GM04504 (cell line): ENCODE data around the gene ILK.
A peak's percentile ranks its signal among the peaks of the same experiment; 100 is the strongest.

Experiments
- DNase-seq: peaks from one replicate; pipeline ENCODE4 v3.0.0-alpha.2; 2012; ENCODE audit warnings: low read depth

The ILK gene

GRCh38 chr11:6603287-6604080 lies at the start of gene ILK, which contains the start of gene RRP8:
TSS of gene ILK (plus strand) at chr11:6603774. CDS start at chr11:6604272, 498 bp downstream.
TSS of gene RRP8 (minus strand) at chr11:6603616. CDS start at chr11:6603502, 114 bp downstream.
- peak; percentile 69 for DNase-seq

GRCh38 chr11:6554828-6555706 lies 48.5 kb upstream of the ILK start:
- no peak for DNase-seq

DNA sequence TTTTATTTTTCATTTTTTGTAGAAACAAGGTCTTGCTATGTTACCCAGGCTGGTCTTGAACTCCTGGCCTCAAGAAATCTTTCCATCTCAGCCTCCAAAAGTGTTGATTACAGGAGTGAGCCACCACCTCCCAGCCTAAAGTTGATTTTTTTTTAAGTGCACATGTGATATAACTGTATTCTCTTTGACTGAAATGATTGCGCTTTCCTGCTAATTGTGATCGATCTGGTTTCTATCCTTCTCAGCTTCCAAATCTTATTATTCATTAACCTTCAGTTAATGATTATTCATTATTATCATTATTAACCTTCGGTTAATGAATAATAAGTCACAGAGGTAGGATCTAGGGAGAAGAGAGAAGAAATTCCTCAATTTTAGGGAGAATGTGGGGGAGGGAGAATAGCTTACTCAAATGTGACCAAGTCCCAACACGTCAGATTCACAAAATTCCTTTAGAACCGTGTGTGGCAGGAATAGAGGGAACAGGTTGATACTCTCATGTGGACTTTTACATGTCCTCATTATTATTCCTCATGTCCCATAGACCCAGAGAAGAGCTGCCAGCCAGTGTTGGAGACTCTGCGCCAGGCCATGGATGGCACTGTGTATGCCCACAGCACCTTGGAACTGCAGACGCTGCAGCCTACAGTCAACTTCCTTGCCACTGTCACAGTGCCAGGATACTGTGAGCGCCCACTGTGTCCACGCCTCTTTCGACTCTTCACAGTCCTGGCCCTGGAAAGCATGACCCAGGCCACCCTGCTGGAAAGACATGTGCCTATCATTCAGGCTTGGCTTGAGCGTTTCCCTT lies 47.2 kb upstream of the ILK start:
- no peak for DNase-seq

- DNase-seq = no peak
Measured at GRCh38 chr11:6557063-6557462, 46.5 kb upstream of the ILK start.

DNA sequence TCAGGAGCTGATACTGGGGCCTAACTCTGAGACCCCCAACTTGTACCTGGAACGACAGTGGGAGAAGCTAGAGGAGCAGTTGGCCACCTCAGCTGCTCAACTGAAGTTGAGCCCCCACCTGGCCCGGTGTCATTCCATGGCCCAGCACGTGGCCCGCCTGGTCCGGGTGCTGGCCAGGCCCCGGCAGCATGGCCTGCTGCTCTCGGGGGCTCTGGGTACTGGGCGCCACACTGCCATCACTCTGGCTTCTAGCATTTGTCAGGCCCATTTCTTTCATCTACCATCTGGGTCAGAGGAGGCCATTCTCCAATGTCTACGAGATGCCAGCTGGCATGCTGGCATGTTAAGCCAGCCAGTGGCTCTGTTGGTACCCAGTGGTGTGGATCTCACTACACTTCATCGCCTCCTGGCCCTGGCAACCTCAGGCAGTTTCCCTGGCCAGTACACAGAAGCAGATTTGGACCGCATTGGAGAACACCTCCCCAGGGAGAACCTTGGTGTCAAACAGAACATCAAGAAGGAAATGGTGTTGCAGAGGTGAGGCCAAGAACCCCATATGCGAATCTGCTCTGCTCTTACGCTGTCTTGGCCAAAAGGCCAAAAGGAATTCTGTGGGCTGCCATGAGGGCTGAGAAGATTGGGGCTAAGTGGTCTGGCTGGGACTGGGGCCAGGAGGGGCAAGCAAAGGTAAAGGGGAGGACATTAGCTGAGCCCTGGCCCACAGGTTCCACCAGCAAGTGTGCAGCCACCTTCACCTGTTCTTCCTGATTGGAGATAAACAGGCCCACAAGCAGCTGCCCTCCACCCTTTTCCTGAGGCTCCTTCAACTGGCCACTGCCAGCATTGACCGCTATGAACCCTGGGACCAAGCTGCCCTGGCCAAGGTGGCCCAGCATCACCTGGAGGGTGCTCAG lies 45.6 kb upstream of the ILK start:
- no peak for DNase-seq

DNA sequence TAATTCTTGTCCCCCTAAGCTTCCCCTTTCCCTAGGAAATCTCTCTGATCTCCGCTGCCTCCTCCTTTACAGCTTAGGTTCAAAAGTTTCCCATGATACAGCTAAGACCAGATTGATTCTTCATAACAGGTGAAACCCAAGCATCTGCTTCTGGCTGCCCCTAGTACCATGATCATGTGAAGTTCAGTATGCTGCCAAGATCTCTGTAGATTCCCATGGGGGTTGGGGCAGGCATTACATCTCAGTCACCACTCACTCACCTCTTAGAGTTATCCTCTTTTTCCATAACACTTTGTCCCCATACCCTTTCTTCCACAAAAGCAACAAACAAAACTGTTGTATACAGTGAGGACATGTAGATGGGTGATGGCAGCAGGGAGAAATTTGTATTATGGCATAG lies 44.2 kb upstream of the ILK start:
- no peak for DNase-seq

DNA sequence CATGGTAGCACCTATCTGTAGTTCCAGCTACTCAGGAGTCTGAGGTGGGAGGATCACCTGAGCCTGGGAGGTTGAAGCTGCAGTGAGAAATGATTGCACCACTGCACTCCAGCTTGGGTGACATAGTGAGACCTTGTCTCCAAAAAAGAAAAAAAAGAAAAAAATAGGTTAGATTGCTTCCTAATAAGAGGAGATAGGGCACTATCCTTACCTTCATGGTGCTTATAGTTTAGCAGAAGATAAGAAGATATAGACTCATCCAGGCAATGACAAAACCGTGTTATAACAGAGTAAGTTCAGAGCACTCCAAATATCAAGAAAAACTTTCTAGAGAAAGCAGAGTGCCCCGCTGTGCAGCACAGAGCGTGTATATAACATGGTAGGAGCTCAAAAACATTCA lies 42.3 kb upstream of the ILK start:
- no peak for DNase-seq

DNA sequence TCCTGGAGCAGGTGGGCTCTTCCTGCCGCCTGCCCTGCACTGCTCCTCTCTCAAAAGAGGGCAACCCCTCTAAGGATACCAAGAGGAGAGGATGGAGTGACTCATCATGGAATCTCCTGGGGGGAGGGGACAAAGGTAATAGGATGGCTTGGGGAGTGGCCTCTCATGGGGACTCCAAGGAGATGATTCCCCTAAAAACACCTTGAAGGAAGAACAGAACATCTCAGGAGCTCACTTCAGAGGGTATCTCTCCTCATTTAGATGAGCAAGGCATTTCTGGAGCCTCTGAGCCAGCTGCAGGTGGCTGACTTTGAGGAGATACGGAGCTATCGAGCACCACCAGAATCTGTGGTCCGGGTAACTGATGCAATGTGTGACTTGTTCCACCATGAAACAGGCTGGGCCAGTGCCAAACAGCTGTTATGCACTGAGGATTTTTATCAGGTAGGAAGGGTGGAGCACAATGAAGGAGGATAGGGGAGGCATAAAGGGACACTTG lies 40.4 kb upstream of the ILK start:
- no peak for DNase-seq

GRCh38 chr11:6563667-6564066 lies 39.9 kb upstream of the ILK start:
- no peak for DNase-seq

DNA sequence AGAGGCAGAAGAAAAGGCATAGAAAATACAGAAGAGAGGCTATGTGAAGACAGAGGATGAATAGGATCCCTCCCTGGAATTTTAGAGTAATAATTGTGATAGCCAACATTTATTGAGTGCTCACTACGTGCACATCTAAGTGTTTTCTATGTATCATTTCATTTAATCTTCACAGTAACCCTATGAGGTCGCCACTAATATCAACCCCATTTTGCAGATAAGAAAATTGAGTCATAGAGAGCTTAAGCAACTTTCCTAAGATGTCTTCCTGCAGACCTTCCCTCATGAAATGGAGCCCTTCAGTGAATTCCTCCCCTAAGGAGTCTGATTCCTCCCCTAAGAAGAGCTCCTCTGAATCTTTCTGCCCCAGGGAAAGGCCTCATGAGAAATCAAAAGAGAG lies 38.2 kb upstream of the ILK start:
- DNase-seq = no peak

DNA sequence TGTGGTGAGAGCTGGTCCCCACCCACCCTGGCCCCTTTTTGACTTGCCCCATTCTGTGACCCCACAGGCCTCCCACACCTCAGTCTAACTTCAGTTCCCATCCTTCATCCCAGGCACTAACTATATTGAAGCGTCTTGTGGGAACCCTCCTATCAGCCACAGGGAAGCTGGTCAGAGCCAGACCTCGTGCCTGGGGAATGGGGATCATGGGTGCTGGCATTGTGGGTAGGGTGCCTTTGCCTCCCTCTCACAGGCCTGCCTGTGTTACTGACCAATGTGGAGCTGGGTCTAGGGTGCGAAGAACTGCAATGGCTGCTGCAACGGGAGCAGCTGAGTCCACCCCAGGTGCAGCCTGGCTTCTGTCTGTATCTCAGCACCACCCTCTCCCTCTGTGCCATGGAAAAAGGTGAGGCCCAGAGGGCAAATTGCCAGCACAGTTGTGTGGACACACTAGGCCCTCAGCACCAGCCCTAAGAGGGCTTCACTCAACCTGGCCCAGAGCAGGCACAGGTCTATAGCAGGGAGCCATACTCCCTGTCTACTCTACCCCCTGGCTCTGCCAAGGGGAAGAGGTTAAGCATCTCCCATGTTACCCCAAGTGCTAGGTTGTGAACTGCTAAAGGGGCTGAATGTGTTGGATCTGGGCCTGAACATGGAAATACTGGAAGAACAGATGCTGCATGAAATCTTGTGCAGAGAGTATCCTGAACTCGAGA lies 37.4 kb upstream of the ILK start:
- DNase-seq = no peak

DNA sequence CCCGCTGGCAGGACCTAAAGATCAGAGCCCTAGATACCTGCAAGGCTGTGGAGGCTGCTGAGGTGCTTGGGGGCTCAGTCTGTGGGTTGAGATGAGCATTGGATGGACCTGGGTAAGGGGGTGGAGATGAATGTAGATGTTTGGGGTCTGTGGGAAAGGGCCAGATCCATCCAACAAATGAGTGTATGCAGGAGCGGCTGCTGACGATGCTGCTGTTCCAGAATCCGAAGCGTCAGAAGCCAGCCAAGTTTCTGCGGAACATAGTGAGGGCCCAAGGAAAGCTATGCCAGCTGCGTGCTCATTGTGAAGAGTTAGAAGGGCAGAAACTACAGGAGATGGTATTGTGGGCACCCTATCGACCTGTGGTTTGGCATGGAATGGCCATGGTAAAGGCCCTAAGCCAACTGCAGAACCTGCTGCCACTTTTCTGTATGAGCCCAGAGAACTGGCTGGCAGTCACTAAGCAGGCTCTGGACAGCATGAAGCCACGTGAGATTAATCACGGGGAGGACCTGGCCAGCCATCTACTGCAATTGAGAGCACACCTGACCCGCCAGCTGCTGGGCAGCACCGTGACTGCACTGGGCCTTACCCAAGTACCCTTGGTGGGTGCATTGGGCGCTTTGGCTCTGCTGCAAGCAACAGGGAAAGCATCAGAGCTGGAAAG lies 36.7 kb upstream of the ILK start:
- DNase-seq = no peak

- DNase-seq = no peak
Measured at GRCh38 chr11:6567371-6567745, 36.2 kb upstream of the ILK start.

DNA sequence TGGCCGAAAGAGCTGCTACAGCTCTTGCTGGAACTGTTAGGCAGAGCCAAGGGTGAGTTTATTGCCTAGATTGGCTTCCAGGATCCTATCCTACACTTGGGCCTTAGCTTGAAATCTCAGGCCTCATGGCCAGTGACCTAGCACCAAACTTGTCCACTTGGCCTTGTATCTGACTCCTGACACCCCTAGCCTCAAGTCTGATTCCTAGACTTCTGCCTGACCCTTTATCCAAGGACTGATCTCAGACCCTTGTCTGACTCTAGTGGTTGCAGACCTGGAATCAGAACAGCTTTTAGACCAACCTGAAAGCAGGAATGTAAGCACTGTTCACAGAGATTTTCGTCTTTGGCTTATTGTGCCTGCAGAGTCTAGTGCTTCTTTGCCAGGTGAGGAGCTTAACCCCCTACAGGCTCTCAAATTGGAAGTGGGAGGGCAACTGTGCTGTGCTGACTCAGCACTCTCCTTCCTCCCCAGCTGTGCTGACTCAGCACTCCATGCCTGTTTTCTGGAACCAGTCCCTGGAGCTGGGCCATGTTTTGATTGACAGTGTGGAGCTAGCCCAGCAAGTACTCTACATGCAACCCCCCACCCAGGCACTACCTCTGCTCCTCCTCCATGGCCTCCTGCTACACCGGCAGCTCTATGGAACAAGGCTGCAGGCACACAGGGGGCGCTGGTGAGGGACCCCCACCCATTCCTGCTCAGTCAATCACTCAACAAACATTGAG lies 35.2 kb upstream of the ILK start:
- peak; percentile 38 for DNase-seq

GRCh38 chr11:6569706-6570105 lies 33.9 kb upstream of the ILK start:
- DNase-seq = no peak

DNA sequence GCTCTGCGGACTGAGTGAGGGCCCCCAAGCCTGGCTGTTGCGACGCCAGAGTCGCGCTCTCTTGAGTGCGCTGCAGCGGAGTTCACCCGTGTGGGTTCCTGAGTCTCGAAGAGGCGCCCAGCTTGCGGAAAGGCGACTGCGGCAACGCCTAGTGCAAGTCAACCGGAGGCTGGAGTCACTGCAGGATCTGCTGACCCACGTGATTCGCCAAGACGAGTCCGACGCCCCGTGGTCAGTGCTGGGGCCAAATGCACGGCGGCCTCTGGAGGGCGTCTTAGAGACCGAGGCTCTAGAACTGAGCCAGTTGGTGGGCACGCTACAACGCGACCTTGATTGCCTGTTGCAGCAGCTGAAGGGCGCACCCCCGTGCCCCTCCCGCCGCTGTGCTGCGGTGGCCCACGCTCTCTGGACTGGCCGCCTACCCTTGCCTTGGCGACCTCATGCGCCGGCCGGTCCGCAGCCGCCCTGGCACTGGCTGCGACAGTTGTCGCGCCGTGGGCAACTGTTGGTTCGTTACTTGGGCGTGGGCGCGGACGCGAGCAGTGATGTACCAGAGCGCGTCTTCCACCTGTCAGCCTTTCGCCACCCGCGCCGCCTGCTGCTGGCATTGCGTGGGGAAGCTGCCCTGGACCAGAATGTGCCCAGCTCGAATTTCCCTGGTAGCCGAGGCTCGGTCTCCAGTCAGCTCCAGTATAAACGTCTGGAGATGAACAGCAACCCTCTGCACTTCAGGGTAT lies 32.7 kb upstream of the ILK start:
- DNase-seq = no peak

- no peak for DNase-seq
Measured at GRCh38 chr11:6571434-6572008, 32.1 kb upstream of the ILK start.

- peak; percentile 44 for DNase-seq
Measured at GRCh38 chr11:6572215-6572614, 31.4 kb upstream of the ILK start.
